Activated effector memory CD4-positive, alpha-beta T cell treated with anti-CD3 and anti-CD28 coated beads, Interleukin-2, amount 50 U/mL, for 16 hours (primary cell): ENCODE data around the gene ARMC6.
"Not testable (repeated sequence)": the region's sequence is repeated elsewhere in the genome, so short reads cannot be mapped to it uniquely, and the experiment has no call there.

Source experiments
- DNase-seq: peaks from one replicate; pipeline ENCODE4 v3.0.0-alpha.2; 2020

ARMC6 gene

GRCh38 chr19:19078801-19079200 is 45.4 kb downstream of the ARMC6 start:
- DNase-seq = no peak

- DNase-seq = no peak
Measured at GRCh38 chr19:19079571-19079970, 46.2 kb downstream of the ARMC6 start.

GRCh38 chr19:19081642-19082151 is 48.3 kb downstream of the ARMC6 start:
- DNase-seq = no peak

GRCh38 chr19:19083413-19084178 is 50.2 kb downstream of the ARMC6 start:
- no peak for DNase-seq

GRCh38 chr19:19087676-19088075 is 54.3 kb downstream of the ARMC6 start:
- no peak for DNase-seq

GRCh38 chr19:19094513-19094912 is 61.1 kb downstream of the ARMC6 start:
- no peak for DNase-seq

- no peak for DNase-seq
Measured at GRCh38 chr19:19095691-19096090, 62.3 kb downstream of the ARMC6 start.

- no peak for DNase-seq
Measured at GRCh38 chr19:19096641-19097627, 63.5 kb downstream of the ARMC6 start.

- DNase-seq = no peak
Measured at GRCh38 chr19:19098084-19098702, 64.8 kb downstream of the ARMC6 start.

- no peak for DNase-seq
Measured at GRCh38 chr19:19098703-19099632, 65.6 kb downstream of the ARMC6 start.

GRCh38 chr19:19101540-19101939 is 68.1 kb downstream of the ARMC6 start:
- DNase-seq = no peak

GRCh38 chr19:19102566-19102965 is 69.2 kb downstream of the ARMC6 start:
- DNase-seq = not testable (repeated sequence)

GRCh38 chr19:19103167-19103566 is 69.8 kb downstream of the ARMC6 start:
- no peak for DNase-seq

GRCh38 chr19:19105365-19106055 is 72.1 kb downstream of the ARMC6 start:
- no peak for DNase-seq

- no peak for DNase-seq
Measured at GRCh38 chr19:19106056-19106551, 72.7 kb downstream of the ARMC6 start.

GRCh38 chr19:19106938-19107337 is 73.5 kb downstream of the ARMC6 start:
- DNase-seq = not testable (repeated sequence)

- no peak for DNase-seq
Measured at GRCh38 chr19:19107654-19108053, 74.3 kb downstream of the ARMC6 start.
